Measurements from ENCODE around the gene FNIP2. TPM values are rescaled to one million over a fixed set of nuclear protein-coding genes. Genes with fewer than 3 reads are reported as not detected.

Gene FNIP2
- total and polyA plus RNA-seq, 2 donors (not counting 1 experiment from before 2014, with no cell fraction given), result 16.9 to 36.8 TPM

- H4K20me1 ChIP-seq (ENCODE audit: control insufficient read depth, extremely low read depth, insufficient read depth, low read length), result no peaks in the 10 kb centered on the region
- no peaks in the 10 kb centered on the region for H3K4me1 ChIP-seq (ENCODE audit: control insufficient read depth, extremely low read depth, insufficient read depth, low read length)
- H3K4me3 ChIP-seq (replicated peaks in 1 of 4; ENCODE audit: control extremely low read depth in 1 of 4, insufficient read depth in 1 of 4, low read depth in 3 of 4, low read length in 4 of 4), result no peak overlapping the region
- no peak overlapping the region for H3K27ac ChIP-seq (ENCODE audit: insufficient read depth, low read length)
- peak in 1 of 2 donors; percentile 52 for DNase-seq (ENCODE audit: low read depth in 2 of 2)
- H3K36me3 ChIP-seq (ENCODE audit: control insufficient read depth, insufficient read depth, low read length), result no peaks in the 10 kb centered on the region
- H3K79me2 ChIP-seq (ENCODE audit: control insufficient read depth, insufficient read depth, low read length), result peaks cover 5% of the 10 kb centered on the region
- H3K27me3 ChIP-seq (ENCODE audit: control insufficient read depth, insufficient read depth, low read length), result no peaks in the 10 kb centered on the region
- H3K9me3 ChIP-seq (ENCODE audit: control insufficient read depth, insufficient read depth, low read depth, low read length), result no peaks in the 10 kb centered on the region
- H3K4me2 ChIP-seq (ENCODE audit: extremely low read depth, insufficient read depth, low read length), result no peak overlapping the region
- H2AFZ ChIP-seq (ENCODE audit: low read length), result no peak overlapping the region
- no peak overlapping the region for H3K9ac ChIP-seq (ENCODE audit: insufficient read depth, low read length)
- no peak for TF ChIP-seq CTCF (conservative IDR thresholded peaks at IDR 0.05 in 1 of 2, IDR thresholded peaks at IDR 0.05 in 1 of 2; ENCODE audit: low read depth in 1 of 2, low read length in 2 of 2)
- TF ChIP-seq EZH2 (IDR thresholded peaks at IDR 0.05; ENCODE audit: low read length, missing control alignments), result no peak
These were observed 48.9 kb downstream of the FNIP2 start for GRCh38 chr4:158817562-158818296.

- no peak for TF ChIP-seq CTCF (conservative IDR thresholded peaks at IDR 0.05 in 1 of 2, IDR thresholded peaks at IDR 0.05 in 1 of 2; ENCODE audit: low read depth in 1 of 2, low read length in 2 of 2)
- no peak for TF ChIP-seq EZH2 (IDR thresholded peaks at IDR 0.05; ENCODE audit: low read length, missing control alignments)
- Histone ChIP-seq H3K79me2 (ENCODE audit: control insufficient read depth, insufficient read depth, low read length) (peaks cover 2% of the 10 kb centered on the region), H3K9ac (ENCODE audit: insufficient read depth, low read length) (no peak overlapping the region), H3K4me3 (replicated peaks in 1 of 4; ENCODE audit: control extremely low read depth in 1 of 4, insufficient read depth in 1 of 4, low read depth in 3 of 4, low read length in 4 of 4) (no peak overlapping the region), H3K27me3 (ENCODE audit: control insufficient read depth, insufficient read depth, low read length) (no peaks in the 10 kb centered on the region), H2AFZ (ENCODE audit: low read length) (no peak overlapping the region), H3K27ac (ENCODE audit: insufficient read depth, low read length) (no peak overlapping the region), H3K9me3 (ENCODE audit: control insufficient read depth, insufficient read depth, low read depth, low read length) (no peaks in the 10 kb centered on the region), H3K4me2 (ENCODE audit: extremely low read depth, insufficient read depth, low read length) (no peak overlapping the region), H4K20me1 (ENCODE audit: control insufficient read depth, extremely low read depth, insufficient read depth, low read length) (no peaks in the 10 kb centered on the region), H3K36me3 (ENCODE audit: control insufficient read depth, insufficient read depth, low read length) (no peaks in the 10 kb centered on the region), H3K4me1 (ENCODE audit: control insufficient read depth, extremely low read depth, insufficient read depth, low read length) (peaks cover 2% of the 10 kb centered on the region)
- no peak for DNase-seq (ENCODE audit: low read depth in 2 of 2)
These were observed 49.8 kb downstream of the FNIP2 start for GRCh38 chr4:158818560-158819140.

GRCh38 chr4:158819942-158820786, 51.3 kb downstream of the FNIP2 start:
- no peaks in the 10 kb centered on the region for H3K27me3 ChIP-seq (ENCODE audit: control insufficient read depth, insufficient read depth, low read length)
- H3K27ac ChIP-seq (ENCODE audit: insufficient read depth, low read length), result no peak overlapping the region
- no peaks in the 10 kb centered on the region for H3K9me3 ChIP-seq (ENCODE audit: control insufficient read depth, insufficient read depth, low read depth, low read length)
- H4K20me1 ChIP-seq (ENCODE audit: control insufficient read depth, extremely low read depth, insufficient read depth, low read length), result no peaks in the 10 kb centered on the region
- no peaks in the 10 kb centered on the region for H3K36me3 ChIP-seq (ENCODE audit: control insufficient read depth, insufficient read depth, low read length)
- H3K4me3 ChIP-seq (replicated peaks in 1 of 4; ENCODE audit: control extremely low read depth in 1 of 4, insufficient read depth in 1 of 4, low read depth in 3 of 4, low read length in 4 of 4), result no peak overlapping the region
- no peak overlapping the region for H3K9ac ChIP-seq (ENCODE audit: insufficient read depth, low read length)
- no peaks in the 10 kb centered on the region for H3K79me2 ChIP-seq (ENCODE audit: control insufficient read depth, insufficient read depth, low read length)
- peak in 1 of 2 donors; percentile 19 for DNase-seq (ENCODE audit: low read depth in 2 of 2)
- no peak overlapping the region for H2AFZ ChIP-seq (ENCODE audit: low read length)
- H3K4me2 ChIP-seq (ENCODE audit: extremely low read depth, insufficient read depth, low read length), result no peak overlapping the region
- H3K4me1 ChIP-seq (ENCODE audit: control insufficient read depth, extremely low read depth, insufficient read depth, low read length), result peaks cover 7% of the 10 kb centered on the region
- TF ChIP-seq EZH2 (IDR thresholded peaks at IDR 0.05; ENCODE audit: low read length, missing control alignments) (no peak), CTCF (conservative IDR thresholded peaks at IDR 0.05 in 1 of 2, IDR thresholded peaks at IDR 0.05 in 1 of 2; ENCODE audit: low read depth in 1 of 2, low read length in 2 of 2) (no peak)
